ENCODE results near the gene SNED1. TPM values are rescaled to one million over a fixed set of nuclear protein-coding genes. Genes with fewer than 3 reads are reported as not detected.

SNED1 gene
- total RNA-seq, 1 experiment from 2014 or later = 0.76 TPM

- no TSS peak for BruUV-seq (replicated peaks)
- CTCF ChIA-PET = no interaction called here
- intact Hi-C loops (cut with micrococcal nuclease; ENCODE audit: unreplicated experiment) = no loop called here
- Mint-ChIP-seq H3K4me1 (ENCODE audit: low read depth, unreplicated experiment) (no peaks in the 10 kb centered on the region), H3K9me3 (ENCODE audit: low read depth, unreplicated experiment) (peaks cover 3% of the 10 kb centered on the region), H3K4me3 (ENCODE audit: low read depth, unreplicated experiment) (no peak overlapping the region), H3K27me3 (ENCODE audit: unreplicated experiment) (peaks cover 73% of the 10 kb centered on the region), H3K36me3 (ENCODE audit: insufficient read depth, unreplicated experiment) (no peaks in the 10 kb centered on the region), H3K27ac (ENCODE audit: unreplicated experiment) (no peak overlapping the region)
- TF ChIP-seq, protein P1, sequence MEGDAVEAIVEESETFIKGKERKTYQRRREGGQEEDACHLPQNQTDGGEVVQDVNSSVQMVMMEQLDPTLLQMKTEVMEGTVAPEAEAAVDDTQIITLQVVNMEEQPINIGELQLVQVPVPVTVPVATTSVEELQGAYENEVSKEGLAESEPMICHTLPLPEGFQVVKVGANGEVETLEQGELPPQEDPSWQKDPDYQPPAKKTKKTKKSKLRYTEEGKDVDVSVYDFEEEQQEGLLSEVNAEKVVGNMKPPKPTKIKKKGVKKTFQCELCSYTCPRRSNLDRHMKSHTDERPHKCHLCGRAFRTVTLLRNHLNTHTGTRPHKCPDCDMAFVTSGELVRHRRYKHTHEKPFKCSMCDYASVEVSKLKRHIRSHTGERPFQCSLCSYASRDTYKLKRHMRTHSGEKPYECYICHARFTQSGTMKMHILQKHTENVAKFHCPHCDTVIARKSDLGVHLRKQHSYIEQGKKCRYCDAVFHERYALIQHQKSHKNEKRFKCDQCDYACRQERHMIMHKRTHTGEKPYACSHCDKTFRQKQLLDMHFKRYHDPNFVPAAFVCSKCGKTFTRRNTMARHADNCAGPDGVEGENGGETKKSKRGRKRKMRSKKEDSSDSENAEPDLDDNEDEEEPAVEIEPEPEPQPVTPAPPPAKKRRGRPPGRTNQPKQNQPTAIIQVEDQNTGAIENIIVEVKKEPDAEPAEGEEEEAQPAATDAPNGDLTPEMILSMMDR (IDR thresholded peaks at IDR 0.05; ENCODE audit: unreplicated experiment) = no peak
- no peak for DNase-seq
These were observed 45.2 kb downstream of the SNED1 start for GRCh38 chr2:241043581-241043980.

DNA sequence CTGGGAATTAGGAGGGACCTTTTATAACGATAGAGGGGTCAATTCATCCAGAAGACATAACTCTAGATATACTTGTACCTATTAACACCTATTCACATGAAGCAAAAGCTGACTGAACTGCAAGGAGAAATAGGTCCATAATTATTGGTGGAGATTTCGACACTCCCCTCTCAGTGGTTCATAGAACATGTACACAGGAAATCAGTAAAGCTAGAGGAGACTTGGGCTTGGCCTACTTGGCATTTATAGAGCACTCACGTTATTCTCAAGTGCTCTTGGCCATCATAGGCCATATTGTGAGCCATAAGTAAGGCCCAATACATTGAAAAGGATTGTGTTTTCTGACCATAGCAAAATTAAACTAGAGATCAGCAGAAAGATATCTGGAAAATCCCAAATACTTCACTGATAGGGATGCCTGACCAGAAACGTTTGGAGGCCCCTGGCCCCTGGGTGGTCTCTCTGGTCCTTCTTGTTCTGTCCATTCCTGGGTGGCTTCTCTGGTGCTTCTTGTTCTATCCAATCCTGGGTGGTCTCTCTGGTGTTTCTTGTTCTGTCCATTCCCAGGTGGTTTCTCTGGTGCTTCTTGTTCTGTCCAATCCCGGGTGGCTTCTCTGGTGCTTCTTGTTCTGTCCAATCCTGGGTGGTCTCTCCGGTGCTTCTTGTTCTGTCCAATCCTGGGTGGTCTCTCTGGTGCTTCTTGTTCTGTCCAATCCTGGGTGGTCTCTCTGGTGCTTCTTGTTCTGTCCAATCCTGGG lies 49.0 kb downstream of the SNED1 start:
- H3K9me3 Mint-ChIP-seq (ENCODE audit: low read depth, unreplicated experiment) = peaks cover 3% of the 10 kb centered on the region
- no peak overlapping the region for H3K4me3 Mint-ChIP-seq (ENCODE audit: low read depth, unreplicated experiment)
- TF ChIP-seq, protein P1 (IDR thresholded peaks at IDR 0.05; ENCODE audit: unreplicated experiment) = no peak
- intact Hi-C loops (cut with micrococcal nuclease; ENCODE audit: unreplicated experiment) = no loop called here
- no peak overlapping the region for H3K27ac Mint-ChIP-seq (ENCODE audit: unreplicated experiment)
- H3K27me3 Mint-ChIP-seq (ENCODE audit: unreplicated experiment) = peaks cover 35% of the 10 kb centered on the region
- DNase-seq = no peak
- no TSS peak for BruUV-seq (replicated peaks)
- no peaks in the 10 kb centered on the region for H3K4me1 Mint-ChIP-seq (ENCODE audit: low read depth, unreplicated experiment)
- no peaks in the 10 kb centered on the region for H3K36me3 Mint-ChIP-seq (ENCODE audit: insufficient read depth, unreplicated experiment)
- CTCF ChIA-PET = interaction anchor here (0.7 kb wide), 1 partner anchor 26 kb away, joined by 10 read pairs; no protein-coding TSS in a partner anchor

GRCh38 chr2:241048149-241048948 lies 49.9 kb downstream of the SNED1 start:
- intact Hi-C loops (cut with micrococcal nuclease; ENCODE audit: unreplicated experiment) = no loop called here
- TF ChIP-seq, protein P1 (IDR thresholded peaks at IDR 0.05; ENCODE audit: unreplicated experiment) = no peak
- H3K4me3 Mint-ChIP-seq (ENCODE audit: low read depth, unreplicated experiment) = no peak overlapping the region
- peaks cover 26% of the 10 kb centered on the region for H3K27me3 Mint-ChIP-seq (ENCODE audit: unreplicated experiment)
- peaks cover 3% of the 10 kb centered on the region for H3K9me3 Mint-ChIP-seq (ENCODE audit: low read depth, unreplicated experiment)
- CTCF ChIA-PET = interaction anchor here (0.7 kb wide), 1 partner anchor 25 kb away, joined by 10 read pairs; no protein-coding TSS in a partner anchor
- H3K27ac Mint-ChIP-seq (ENCODE audit: unreplicated experiment) = no peak overlapping the region
- no peaks in the 10 kb centered on the region for H3K4me1 Mint-ChIP-seq (ENCODE audit: low read depth, unreplicated experiment)
- no peak for DNase-seq
- no TSS peak for BruUV-seq (replicated peaks)
- no peaks in the 10 kb centered on the region for H3K36me3 Mint-ChIP-seq (ENCODE audit: insufficient read depth, unreplicated experiment)

DNA sequence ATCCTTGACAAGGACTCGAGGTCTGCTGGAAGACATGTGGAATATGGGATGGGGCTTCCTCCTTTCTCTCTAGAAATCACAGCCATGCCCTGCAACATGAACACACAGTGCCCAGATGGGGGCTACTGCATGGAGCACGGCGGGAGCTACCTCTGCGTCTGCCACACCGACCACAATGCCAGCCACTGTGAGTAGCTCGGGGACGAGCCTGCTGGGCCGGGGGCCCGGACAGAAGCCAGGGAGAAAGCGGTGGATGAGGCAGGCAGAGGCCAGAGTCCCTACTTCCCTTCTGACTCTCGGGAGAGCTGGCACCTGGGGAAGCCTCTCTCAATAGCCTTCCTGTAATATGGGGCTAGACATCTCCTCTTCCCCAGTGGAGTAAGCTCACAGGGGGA lies 50.5 kb downstream of the SNED1 start:
- intact Hi-C loops (cut with micrococcal nuclease; ENCODE audit: unreplicated experiment) = no loop called here
- Mint-ChIP-seq H3K9me3 (ENCODE audit: low read depth, unreplicated experiment) (peaks cover 3% of the 10 kb centered on the region), H3K4me1 (ENCODE audit: low read depth, unreplicated experiment) (no peaks in the 10 kb centered on the region), H3K4me3 (ENCODE audit: low read depth, unreplicated experiment) (no peak overlapping the region), H3K36me3 (ENCODE audit: insufficient read depth, unreplicated experiment) (no peaks in the 10 kb centered on the region), H3K27ac (ENCODE audit: unreplicated experiment) (no peak overlapping the region), H3K27me3 (ENCODE audit: unreplicated experiment) (peaks cover 20% of the 10 kb centered on the region)
- CTCF ChIA-PET = no interaction called here
- DNase-seq = no peak
- BruUV-seq (replicated peaks) = no TSS peak
- TF ChIP-seq, protein P1 (IDR thresholded peaks at IDR 0.05; ENCODE audit: unreplicated experiment) = no peak

Data from Calu3 (cell line).